ENCODE data around the gene CHMP6.
"Not testable (repeated sequence)": the region's sequence is repeated elsewhere in the genome, so short reads cannot be mapped to it uniquely, and the experiment has no call there.

Gene CHMP6

DNA sequence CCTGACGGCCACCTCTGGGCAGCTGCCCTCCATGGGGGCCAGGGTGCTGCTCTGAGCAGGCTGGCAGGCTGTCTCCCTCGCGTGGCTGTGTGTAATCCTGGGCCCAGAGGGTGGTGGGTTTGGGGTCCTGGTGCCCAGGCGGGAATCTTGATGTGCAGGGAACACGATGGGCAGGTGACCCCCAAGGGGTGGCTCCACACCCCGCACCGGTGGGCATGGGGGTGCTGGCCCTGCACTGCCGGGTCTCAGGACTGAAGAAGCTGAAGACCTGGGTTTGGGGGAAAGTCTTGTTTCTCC, 8.6 kb downstream of the CHMP6 start:
- no peak for TF ChIP-seq ZNF274 (IDR thresholded peaks at IDR 0.05; ENCODE audit: low read depth, low read length)
- no peak overlapping the region for H3K4me3 ChIP-seq (ENCODE audit: low read length)

DNA sequence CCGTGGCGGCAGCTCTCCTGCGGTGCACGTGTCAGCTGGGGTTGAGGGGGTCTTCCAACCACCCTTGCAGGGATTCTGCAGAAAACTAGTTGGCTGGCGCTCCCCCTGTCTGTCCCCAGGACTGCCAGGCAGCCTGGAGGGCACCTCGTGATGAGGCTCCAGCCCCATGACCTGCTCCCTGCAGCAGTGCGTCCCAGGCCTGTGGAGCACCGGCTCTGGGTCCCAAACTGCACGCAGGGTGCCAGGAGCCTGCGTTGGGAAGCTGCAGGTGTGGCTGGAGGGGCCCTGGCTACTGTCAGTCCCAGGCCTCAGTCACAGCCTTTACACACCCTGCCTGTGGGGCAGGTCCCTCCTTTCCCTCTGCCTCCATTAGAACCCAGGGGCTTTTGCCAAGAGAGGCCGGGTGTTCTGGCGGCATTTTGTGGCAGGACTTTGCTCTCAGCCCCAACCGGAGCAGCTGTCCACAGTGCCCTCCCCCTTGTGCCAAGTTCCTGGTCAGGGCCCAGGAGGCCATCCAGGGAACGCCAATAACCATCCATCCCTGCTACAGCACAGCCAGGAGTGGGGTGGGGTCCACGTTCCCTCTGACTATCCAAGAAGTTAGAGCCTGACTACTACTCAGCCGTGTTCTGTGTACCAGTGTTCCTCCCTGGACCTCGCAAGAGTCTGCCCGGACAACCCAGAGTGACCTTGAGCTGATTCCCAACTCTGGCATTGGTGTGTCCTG, 9.2 kb downstream of the CHMP6 start:
- no peak overlapping the region for H3K4me3 ChIP-seq (ENCODE audit: low read length)
- TF ChIP-seq ZNF274 (IDR thresholded peaks at IDR 0.05; ENCODE audit: low read depth, low read length): no peak

DNA sequence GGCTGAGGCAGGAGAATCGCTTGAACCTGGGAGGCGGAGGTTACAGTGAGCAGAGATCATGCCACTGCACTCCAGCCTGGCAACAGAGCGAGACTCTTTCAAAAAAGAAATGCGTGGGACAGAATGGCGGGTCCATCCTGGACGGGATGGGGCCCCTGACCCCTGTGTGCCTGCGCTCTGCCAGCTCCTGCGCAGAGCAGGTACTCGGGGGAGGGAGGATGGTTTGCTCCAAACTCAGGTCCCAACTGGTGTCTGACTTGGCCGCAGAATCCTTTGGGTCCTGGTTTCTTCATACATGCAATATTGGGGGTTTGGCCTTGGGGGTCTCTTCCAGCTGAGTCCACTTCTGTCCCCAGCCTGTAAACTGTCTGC, 10.4 kb downstream of the CHMP6 start:
- H3K4me3 ChIP-seq (ENCODE audit: low read length): no peak overlapping the region
- TF ChIP-seq ZNF274 (IDR thresholded peaks at IDR 0.05; ENCODE audit: low read depth, low read length): no peak

DNA sequence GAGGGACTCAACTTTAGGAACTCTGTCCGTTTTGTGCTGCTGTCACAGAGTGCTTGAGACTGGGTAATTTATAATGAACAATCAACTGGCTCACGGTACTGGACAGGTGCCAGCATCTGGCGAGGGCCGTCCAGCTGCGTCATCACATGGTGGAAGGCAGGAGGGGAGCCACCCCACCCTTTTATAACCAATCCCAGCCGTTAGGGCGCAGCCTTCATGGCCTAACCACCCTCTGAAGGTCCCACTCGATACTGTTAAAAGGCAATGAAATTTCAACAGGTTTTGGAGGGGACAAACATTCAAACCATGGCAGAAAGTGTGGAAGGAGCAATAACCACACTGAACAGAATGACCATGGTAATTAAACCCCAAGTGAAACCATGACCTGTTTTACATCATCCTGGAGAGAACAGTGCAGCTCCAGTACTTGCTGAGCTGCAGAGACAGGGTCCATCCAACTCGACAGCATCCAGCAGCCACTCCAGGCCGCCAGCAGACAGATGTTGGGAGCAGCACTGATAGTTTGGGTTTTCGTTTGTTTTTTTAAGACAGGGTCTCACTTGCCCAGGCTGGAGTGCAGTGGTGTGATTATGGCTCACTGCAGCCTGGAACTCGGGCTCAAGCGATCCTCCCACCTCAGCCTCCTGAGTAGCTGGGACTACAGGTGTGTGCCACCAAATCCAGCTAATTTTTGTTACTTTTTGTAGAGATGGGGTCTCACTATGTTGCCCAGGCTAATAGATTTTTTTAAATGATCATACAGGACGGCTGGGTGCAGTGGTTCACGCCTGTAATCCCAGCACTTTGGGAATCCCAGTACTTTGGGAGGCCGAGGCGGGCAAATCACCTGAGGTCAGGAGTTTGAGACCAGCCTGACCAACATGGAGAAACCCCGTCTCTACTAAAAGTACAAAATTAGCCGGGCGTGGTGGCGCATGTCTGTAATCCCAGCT, 11.0 kb downstream of the CHMP6 start:
- TF ChIP-seq ZNF274 (IDR thresholded peaks at IDR 0.05; ENCODE audit: low read depth, low read length): no peak
- H3K4me3 ChIP-seq (ENCODE audit: low read length): no peak overlapping the region

DNA sequence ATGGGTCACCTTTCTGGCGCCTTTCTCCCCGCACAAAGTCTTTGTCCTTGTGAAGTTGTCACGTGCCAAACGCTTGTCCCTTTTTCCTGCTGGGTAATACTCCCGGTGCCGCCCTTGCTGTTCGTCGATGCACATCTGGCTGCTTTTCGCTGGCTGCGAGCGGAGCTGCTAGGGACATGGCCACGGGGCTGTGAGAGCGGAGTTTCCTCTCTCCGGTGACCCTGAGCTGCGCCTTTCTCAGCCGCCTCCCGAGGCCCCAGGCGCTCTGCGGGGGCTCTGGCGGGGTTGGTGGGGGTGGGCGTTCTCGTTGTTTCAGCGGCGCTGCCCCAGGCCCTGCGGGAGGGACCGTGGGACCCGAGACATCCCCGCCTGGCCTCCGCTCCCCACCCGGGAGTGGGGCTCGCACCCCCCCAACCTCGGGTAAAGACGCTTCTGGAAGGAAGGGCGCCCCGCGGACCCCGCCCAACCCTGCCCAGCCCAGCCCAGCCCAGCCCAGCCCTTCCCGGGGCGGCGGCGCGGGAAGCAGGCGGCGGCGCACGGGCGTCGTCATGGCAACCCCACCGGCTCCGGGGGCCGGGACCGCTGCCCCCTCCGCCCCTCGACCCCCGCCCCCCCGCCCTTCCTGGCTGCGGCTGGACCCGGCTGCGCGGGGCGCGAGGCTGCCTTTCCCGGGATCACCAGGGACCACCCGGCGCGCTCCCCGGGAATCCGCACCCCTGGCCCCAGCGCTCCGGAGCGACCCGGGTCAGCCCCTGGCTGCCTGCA, 12.3 kb downstream of the CHMP6 start:
- no peak for TF ChIP-seq ZNF274 (IDR thresholded peaks at IDR 0.05; ENCODE audit: low read depth, low read length)
- no peak overlapping the region for H3K4me3 ChIP-seq (ENCODE audit: low read length)

DNA sequence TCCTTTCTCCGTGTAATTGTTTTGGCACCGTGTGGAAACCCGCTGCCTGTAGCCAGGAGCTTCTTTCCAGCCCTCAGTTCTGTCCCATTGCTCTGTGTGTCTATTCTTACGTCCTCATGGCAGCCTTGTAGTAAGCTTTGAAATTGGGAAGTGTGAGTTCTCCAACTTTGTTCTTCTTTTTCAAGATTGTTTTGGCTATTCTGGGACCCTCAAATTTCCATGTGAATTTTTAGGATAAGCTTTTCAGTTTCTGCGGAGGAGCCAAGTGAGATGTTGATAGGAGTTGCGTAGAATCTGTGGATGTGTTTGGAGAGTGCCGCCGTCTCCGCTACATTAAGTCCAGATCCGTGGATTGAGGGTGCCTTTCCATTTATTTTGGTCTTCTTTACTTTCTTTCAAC, 15.2 kb downstream of the CHMP6 start:
- no peak for TF ChIP-seq ZNF274 (IDR thresholded peaks at IDR 0.05; ENCODE audit: low read depth, low read length)
- H3K4me3 ChIP-seq (ENCODE audit: low read length): no peak overlapping the region

DNA sequence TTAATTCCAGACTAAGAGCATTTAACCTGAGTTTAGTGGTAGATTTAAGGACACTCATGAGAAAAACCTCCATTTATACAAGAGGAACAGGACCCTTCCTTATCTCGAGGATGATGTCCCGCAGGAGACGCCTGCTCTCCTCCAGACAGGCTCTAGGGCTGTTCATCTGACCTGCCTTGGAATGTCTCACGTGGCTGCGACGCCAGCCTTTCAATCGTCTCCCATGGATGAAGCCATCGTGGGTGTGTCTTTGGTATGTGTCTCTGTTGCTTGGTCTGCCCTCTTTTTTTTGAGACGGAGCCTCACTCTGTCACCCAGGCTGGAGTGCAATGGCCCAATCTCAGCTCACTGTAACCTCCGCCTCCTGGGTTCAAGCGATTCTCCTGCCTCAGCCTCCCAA, 16.5 kb downstream of the CHMP6 start:
- no peak overlapping the region for H3K4me3 ChIP-seq (ENCODE audit: low read length)
- TF ChIP-seq ZNF274 (IDR thresholded peaks at IDR 0.05; ENCODE audit: low read depth, low read length): no peak

DNA sequence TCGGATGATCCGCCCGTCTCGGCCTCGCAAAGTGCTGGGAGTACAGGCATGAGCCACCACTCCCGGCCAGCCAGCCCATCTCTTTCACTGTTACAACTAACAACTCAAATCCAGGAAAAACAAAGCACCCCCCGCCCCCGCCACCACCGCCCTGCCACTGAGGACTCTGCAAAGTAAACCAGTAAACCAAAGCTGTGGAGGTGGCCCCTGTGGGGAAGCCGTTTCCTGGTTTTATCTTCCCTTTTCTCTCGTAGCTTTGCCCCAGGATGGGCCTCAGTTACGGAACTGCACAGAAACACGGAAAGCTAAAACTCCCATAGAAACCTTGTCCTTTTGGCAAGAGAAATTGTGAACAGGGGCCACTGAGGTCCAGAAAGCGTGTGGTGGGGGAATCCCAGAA, 17.5 kb downstream of the CHMP6 start:
- no peak overlapping the region for H3K4me3 ChIP-seq (ENCODE audit: low read length)
- no peak for TF ChIP-seq ZNF274 (IDR thresholded peaks at IDR 0.05; ENCODE audit: low read depth, low read length)

DNA sequence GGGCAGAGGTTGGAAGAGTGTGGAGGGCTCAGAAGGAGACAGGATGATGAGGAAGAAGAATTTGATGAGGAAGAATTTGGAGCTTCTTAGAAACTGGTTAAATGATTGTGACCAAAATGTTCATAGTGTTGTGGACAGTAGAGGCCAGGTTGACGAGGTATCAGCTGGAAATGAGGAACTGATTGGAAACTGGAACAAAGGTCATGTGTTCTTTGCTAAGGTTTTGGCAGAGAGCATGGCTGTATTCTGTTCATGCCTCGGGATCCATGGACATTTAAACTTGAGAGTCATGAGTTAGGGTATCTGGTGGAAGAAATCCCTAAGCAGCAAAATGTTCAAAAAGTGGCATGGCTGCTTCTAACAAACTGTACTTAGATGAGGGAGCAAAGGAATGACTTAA, 19.3 kb downstream of the CHMP6 start:
- TF ChIP-seq ZNF274 (IDR thresholded peaks at IDR 0.05; ENCODE audit: low read depth, low read length): no peak
- no peak overlapping the region for H3K4me3 ChIP-seq (ENCODE audit: low read length)

DNA sequence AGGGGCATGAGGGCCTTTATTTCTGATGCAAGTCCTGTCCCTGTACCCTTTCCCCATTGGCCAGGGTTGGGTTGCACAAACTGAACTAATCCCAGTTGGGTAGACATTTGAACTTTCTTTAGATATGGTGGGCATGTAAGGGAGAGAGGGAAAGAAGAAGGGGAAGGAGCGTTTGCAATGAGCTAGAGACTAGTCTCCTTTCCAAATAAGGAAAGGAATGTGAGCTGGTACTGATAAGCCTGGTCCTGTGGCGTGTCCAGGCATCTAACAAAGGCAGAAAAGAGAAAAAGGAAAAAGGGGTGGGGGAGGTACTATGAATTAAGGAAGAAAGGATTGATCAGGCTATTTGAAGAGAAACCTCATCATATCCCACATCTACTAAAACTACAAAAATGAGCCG, 20.3 kb downstream of the CHMP6 start:
- H3K4me3 ChIP-seq (ENCODE audit: low read length): no peak overlapping the region
- no peak for TF ChIP-seq ZNF274 (IDR thresholded peaks at IDR 0.05; ENCODE audit: low read depth, low read length)

DNA sequence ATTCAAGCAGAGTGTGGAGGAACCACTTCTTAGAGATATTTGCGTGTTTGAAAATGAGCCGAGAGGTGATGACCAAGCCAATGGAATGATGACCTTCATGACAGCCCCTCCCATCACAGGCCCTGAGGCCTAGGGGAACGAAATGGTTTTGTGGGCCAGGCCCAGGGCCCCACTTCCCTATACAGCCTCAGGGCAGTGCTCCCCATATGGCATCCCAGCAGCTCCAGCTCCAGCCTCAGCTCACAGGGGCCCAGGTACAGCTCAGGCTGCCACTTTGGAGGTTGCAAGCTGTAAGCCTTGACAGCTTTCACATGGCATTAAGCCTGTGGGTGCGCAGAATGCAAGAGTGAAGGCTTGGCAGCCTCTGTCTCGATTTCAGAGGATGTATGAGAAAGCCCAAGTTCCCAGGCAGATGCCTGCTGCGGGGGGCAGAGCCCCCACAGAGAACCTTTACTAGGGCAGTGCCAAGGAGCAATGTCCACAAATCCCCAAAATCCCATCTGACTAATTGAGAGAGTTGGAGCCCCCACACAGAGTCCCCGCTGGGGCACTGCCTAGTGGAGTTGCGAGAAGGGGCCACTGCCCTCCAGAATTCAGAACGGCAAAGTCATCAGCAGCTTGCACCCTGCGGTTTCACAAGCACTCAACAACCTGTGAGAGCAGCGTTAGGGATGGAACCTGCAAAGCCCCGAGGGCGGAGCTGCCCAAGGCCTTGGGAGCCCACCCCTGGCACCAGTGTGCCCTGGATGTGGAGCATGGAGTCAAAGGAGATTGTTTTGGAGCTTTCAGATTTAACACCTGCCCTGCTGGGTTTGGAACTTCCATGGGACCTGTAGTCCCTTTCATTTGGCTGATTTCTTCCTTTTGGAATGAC, 21.2 kb downstream of the CHMP6 start:
- no peak overlapping the region for H3K4me3 ChIP-seq (ENCODE audit: low read length)
- no peak for TF ChIP-seq ZNF274 (IDR thresholded peaks at IDR 0.05; ENCODE audit: low read depth, low read length)

DNA sequence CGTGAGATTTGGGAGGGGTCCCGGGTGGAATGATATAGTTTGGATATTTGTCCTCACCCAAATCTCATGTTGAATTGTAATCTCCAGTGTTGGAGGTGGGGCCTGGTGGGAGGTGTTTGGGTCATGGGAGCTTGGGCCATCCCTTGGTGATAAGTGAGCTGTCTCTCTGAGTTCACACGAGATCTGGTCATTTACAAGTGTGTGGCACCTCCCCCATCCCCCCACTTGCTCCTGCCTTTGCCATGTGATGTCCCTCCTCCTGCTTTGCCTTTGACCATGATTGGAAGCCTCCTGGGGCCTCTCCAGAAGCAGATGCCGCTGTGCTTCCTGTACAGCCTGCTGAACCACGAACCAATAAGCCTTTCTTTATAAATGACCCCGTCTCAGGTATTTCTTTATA, 22.0 kb downstream of the CHMP6 start:
- no peak for TF ChIP-seq ZNF274 (IDR thresholded peaks at IDR 0.05; ENCODE audit: low read depth, low read length)
- no peak overlapping the region for H3K4me3 ChIP-seq (ENCODE audit: low read length)

DNA sequence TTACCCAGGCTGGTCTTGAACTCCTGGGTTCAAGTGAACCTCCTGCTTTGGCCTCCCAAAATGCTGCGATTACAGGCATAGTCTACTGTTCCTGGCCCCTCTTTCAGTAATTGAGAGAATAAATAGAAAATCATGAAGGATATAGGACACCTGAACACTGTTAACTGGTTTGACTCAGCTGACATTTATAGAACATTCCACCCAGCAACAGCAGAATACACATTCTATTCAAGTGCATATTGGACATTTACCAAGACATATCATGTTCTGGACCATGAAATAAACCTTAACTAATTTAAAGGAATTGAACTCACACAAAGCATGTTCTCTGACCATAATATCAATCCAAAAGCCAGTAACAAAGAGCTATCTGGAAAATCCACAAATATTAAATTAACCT, 23.5 kb downstream of the CHMP6 start:
- TF ChIP-seq ZNF274 (IDR thresholded peaks at IDR 0.05; ENCODE audit: low read depth, low read length): no peak

DNA sequence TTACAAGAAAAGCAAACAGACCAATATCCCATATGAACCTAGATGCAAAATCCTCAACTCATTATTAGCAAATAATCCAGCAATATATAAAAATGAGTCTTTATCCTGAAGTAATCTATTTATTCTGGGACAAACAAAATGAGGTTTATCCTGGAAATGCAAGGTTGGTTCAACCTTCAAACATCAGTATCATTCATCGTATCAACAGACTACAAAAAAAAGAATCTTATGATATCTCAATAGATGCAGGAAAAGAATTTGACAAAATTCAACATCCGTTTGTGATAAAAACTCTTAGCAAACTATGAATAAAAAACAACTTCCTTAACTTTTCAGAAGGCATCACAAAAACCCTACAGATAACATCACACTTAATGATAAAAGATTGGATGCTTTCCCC, 24.9 kb downstream of the CHMP6 start:
- H3K4me3 ChIP-seq (ENCODE audit: low read length): no peak overlapping the region
- no peak for TF ChIP-seq ZNF274 (IDR thresholded peaks at IDR 0.05; ENCODE audit: low read depth, low read length)

More for the DNA sequence above, 23.5 kb downstream of the CHMP6 start:
- no peak overlapping the region for H3K4me3 ChIP-seq (ENCODE audit: low read length)

DNA sequence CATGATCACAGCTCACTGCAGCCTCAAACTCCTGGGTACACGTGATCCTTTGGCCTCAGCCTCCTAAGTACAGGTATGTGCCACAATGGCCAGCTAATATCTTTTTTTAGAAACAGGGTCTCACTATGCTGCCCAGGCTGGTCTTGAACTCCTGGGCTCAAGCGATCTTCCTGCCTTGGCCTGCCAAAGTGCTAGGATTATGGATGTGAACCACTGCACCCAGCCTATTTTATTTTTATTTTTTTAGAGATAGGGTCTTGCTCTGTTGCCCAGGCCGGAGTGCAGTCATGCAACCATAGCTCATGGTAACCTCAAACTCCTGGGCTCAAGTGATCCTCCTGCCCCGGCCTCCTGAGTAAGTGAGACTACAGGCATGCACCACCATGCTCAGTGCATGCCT, 25.7 kb downstream of the CHMP6 start:
- not testable (repeated sequence) for H3K4me3 ChIP-seq (ENCODE audit: low read length)
